SK-N-SH treated with all-trans-retinoic acid at 6 μM for 48 hours (cell line): ENCODE measurements around the gene CYRIA.

ENCODE experiments used
- ATAC-seq: fragments of 200-7000 bp; cut with Tn5 transposase; 3 replicates; pipeline ENCODE4 v1.9.1; 2020; ENCODE audit warnings: mild to moderate bottlenecking, moderate library complexity
- ARNTL ChIP-seq: fragments of 450-650 bp; formaldehyde crosslinking; IDR thresholded peaks from 2 replicates; pipeline ENCODE4 v1.5.0; 2020; ENCODE audit warnings: low read depth, mild to moderate bottlenecking, moderate library complexity, borderline replicate concordance
- BACH2 ChIP-seq: fragments of 250-450 bp; sonication (Bioruptor Pico); IDR thresholded peaks from 2 replicates; pipeline ENCODE4 v1.9.0; 2021; ENCODE audit warnings: mild to moderate bottlenecking, borderline replicate concordance
- CREB5 ChIP-seq: fragments of 250-450 bp; sonication (Bioruptor Pico); IDR thresholded peaks from 2 replicates; pipeline ENCODE4 v1.5.1; 2020; ENCODE audit warnings: low read depth, mild to moderate bottlenecking, moderate library complexity
- CSDC2 ChIP-seq: fragments of 250-450 bp; sonication (Bioruptor Pico); IDR thresholded peaks from 2 replicates; pipeline ENCODE4 v1.5.0; 2020; ENCODE audit warnings: mild to moderate bottlenecking, moderate library complexity
- CSRNP3 ChIP-seq: fragments of 250-450 bp; sonication (Bioruptor Pico); IDR thresholded peaks from 2 replicates; pipeline ENCODE4 v1.5.1; 2021; ENCODE audit warnings: mild to moderate bottlenecking, moderate library complexity
- ESRRG ChIP-seq: fragments of 250-450 bp; sonication (Bioruptor Pico); IDR thresholded peaks from 2 replicates; pipeline ENCODE4 v1.6.1; 2021; ENCODE audit warnings: mild to moderate bottlenecking
- GLIS3 ChIP-seq: fragments of 250-450 bp; sonication (Bioruptor Pico); IDR thresholded peaks from 2 replicates; pipeline ENCODE4 v1.5.0; 2020; ENCODE audit warnings: mild to moderate bottlenecking, moderate library complexity
- ISL1 ChIP-seq: fragments of 250-450 bp; sonication (Bioruptor Pico); IDR thresholded peaks from 2 replicates; pipeline ENCODE4 v2.1.2; 2022; ENCODE audit warnings: mild to moderate bottlenecking, moderate library complexity
- OSR1 ChIP-seq: fragments of 250-450 bp; sonication (Bioruptor Pico); IDR thresholded peaks from 2 replicates; pipeline ENCODE4 v1.8.0; 2022; ENCODE audit warnings: moderate library complexity, mild to moderate bottlenecking, inconsistent platforms
- PATZ1 ChIP-seq: fragments of 250-450 bp; sonication (Bioruptor Pico); IDR thresholded peaks from 2 replicates; pipeline ENCODE4 v1.8.0; 2020; ENCODE audit warnings: mild to moderate bottlenecking, moderate library complexity, borderline replicate concordance
- POU6F1 ChIP-seq: fragments of 250-450 bp; sonication (Bioruptor Pico); IDR thresholded peaks from 2 replicates; pipeline ENCODE4 v1.8.0; 2021; ENCODE audit warnings: low read depth, mild to moderate bottlenecking, moderate library complexity, borderline replicate concordance
- PPARA ChIP-seq: fragments of 250-450 bp; sonication (Bioruptor Pico); IDR thresholded peaks from 2 replicates; pipeline ENCODE4 v1.5.0; 2020; ENCODE audit warnings: mild to moderate bottlenecking, borderline replicate concordance
- RARB ChIP-seq: fragments of 250-450 bp; sonication (Bioruptor Pico); IDR thresholded peaks from 2 replicates; pipeline ENCODE4 v1.8.0; 2021; ENCODE audit warnings: mild to moderate bottlenecking, moderate library complexity
- SNAI2 ChIP-seq: fragments of 250-450 bp; sonication (Bioruptor Pico); IDR thresholded peaks from 2 replicates; pipeline ENCODE4 v1.5.0; 2020; ENCODE audit warnings: mild to moderate bottlenecking, moderate library complexity
- TCF4 ChIP-seq: fragments of 250-450 bp; sonication (Bioruptor Pico); IDR thresholded peaks from 2 replicates; pipeline ENCODE4 v1.8.0; 2021; ENCODE audit warnings: mild to moderate bottlenecking, moderate library complexity, borderline replicate concordance
- TOX ChIP-seq: fragments of 250-450 bp; sonication (Bioruptor Pico); IDR thresholded peaks from 2 replicates; pipeline ENCODE4 v1.8.0; 2021; ENCODE audit warnings: mild to moderate bottlenecking, moderate library complexity, borderline replicate concordance
- ZC3H10 ChIP-seq: fragments of 250-450 bp; sonication (Bioruptor Pico); IDR thresholded peaks from 2 replicates; pipeline ENCODE4 v1.5.1; 2021; ENCODE audit warnings: mild to moderate bottlenecking, moderate library complexity
- ZFP3 ChIP-seq: fragments of 250-450 bp; sonication (Bioruptor Pico); IDR thresholded peaks from 2 replicates; pipeline ENCODE4 v1.5.0; 2020; ENCODE audit warnings: mild to moderate bottlenecking, moderate library complexity
- ZFP30 ChIP-seq: fragments of 450-650 bp; formaldehyde crosslinking; IDR thresholded peaks from 2 replicates; pipeline ENCODE4 v1.5.0; 2022; ENCODE audit warnings: mild to moderate bottlenecking, moderate library complexity
- ZNF565 ChIP-seq: fragments of 450-650 bp; formaldehyde crosslinking; conservative IDR thresholded peaks from 2 replicates; pipeline ENCODE4 v1.5.0; 2020; ENCODE audit warnings: low read depth, mild to moderate bottlenecking, moderate library complexity
- ZNF70 ChIP-seq: fragments of 450-650 bp; formaldehyde crosslinking; IDR thresholded peaks from 2 replicates; pipeline ENCODE4 v1.5.0; 2020; ENCODE audit warnings: mild to moderate bottlenecking, moderate library complexity
- TF ChIP-seq, protein P1 (sequence below): fragments of 250-450 bp; sonication (Bioruptor Pico); IDR thresholded peaks from 2 replicates; pipeline ENCODE4 v1.5.0; 2020; ENCODE audit warnings: mild to moderate bottlenecking, moderate library complexity

Gene CYRIA

GRCh38 chr2:16623031-16623430, 42.6 kb downstream of the CYRIA start:
- no peak for ATAC-seq
- no peak for TF ChIP-seq ARNTL (CRISPR knock-in tag)
- TF ChIP-seq ISL1: no peak
- TF ChIP-seq CSRNP3 (CRISPR knock-in tag): no peak
- TF ChIP-seq RARB: no peak
- TF ChIP-seq GLIS3: no peak
- TF ChIP-seq OSR1 (CRISPR knock-in tag): no peak
- TF ChIP-seq BACH2 (CRISPR knock-in tag): no peak
- TF ChIP-seq ZC3H10 (CRISPR knock-in tag): no peak
- TF ChIP-seq CREB5 (CRISPR knock-in tag): no peak
- no peak for TF ChIP-seq CSDC2 (CRISPR knock-in tag)
- no peak for TF ChIP-seq POU6F1
- no peak for TF ChIP-seq ESRRG (CRISPR knock-in tag)
- no peak for TF ChIP-seq ZNF70 (CRISPR knock-in tag)
- TF ChIP-seq SNAI2 (CRISPR knock-in tag): no peak
- TF ChIP-seq, protein P1, sequence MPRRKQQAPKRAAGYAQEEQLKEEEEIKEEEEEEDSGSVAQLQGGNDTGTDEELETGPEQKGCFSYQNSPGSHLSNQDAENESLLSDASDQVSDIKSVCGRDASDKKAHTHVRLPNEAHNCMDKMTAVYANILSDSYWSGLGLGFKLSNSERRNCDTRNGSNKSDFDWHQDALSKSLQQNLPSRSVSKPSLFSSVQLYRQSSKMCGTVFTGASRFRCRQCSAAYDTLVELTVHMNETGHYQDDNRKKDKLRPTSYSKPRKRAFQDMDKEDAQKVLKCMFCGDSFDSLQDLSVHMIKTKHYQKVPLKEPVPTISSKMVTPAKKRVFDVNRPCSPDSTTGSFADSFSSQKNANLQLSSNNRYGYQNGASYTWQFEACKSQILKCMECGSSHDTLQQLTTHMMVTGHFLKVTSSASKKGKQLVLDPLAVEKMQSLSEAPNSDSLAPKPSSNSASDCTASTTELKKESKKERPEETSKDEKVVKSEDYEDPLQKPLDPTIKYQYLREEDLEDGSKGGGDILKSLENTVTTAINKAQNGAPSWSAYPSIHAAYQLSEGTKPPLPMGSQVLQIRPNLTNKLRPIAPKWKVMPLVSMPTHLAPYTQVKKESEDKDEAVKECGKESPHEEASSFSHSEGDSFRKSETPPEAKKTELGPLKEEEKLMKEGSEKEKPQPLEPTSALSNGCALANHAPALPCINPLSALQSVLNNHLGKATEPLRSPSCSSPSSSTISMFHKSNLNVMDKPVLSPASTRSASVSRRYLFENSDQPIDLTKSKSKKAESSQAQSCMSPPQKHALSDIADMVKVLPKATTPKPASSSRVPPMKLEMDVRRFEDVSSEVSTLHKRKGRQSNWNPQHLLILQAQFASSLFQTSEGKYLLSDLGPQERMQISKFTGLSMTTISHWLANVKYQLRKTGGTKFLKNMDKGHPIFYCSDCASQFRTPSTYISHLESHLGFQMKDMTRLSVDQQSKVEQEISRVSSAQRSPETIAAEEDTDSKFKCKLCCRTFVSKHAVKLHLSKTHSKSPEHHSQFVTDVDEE (CRISPR knock-in tag): no peak
- TF ChIP-seq PPARA: no peak
- no peak for TF ChIP-seq ZNF565 (CRISPR knock-in tag)
- TF ChIP-seq, all 23 proteins: peak for 0

- ATAC-seq: no peak
- TF ChIP-seq BACH2 (CRISPR knock-in tag): no peak
- TF ChIP-seq ESRRG (CRISPR knock-in tag): no peak
- TF ChIP-seq, all 23 proteins: peak for 0
Measured at GRCh38 chr2:16622399-16622968, 43.1 kb downstream of the CYRIA start.

DNA sequence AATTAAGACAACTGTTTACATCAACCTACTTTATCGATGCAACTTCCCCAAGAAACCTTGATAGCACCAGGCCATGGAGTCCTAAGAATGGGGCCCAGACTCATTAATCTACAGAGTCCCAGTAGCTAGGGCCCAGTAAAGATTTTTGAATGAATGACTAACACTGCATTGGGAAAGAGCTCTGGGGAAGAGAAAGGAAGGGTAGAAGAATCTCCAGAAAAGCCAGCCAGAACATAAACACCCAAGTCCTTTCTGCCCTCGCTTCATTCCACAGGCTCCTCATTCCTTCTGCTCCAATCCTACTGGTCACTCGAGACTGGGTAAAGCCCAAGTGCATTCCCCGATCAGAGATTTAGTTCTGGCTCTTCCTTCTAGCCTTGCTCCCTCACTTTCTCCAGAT, 44.3 kb downstream of the CYRIA start:
- no peak for ATAC-seq
- TF ChIP-seq CSDC2 (CRISPR knock-in tag): no peak
- no peak for TF ChIP-seq ARNTL (CRISPR knock-in tag)
- TF ChIP-seq PATZ1: no peak
- no peak for TF ChIP-seq OSR1 (CRISPR knock-in tag)
- TF ChIP-seq TOX (CRISPR knock-in tag): no peak
- no peak for TF ChIP-seq ZFP30 (CRISPR knock-in tag)
- no peak for TF ChIP-seq ESRRG (CRISPR knock-in tag)
- no peak for TF ChIP-seq ZFP3 (CRISPR knock-in tag)
- no peak for TF ChIP-seq CSRNP3 (CRISPR knock-in tag)
- TF ChIP-seq, protein P1 (CRISPR knock-in tag): no peak
- no peak for TF ChIP-seq ZC3H10 (CRISPR knock-in tag)
- TF ChIP-seq RARB: no peak
- no peak for TF ChIP-seq ZNF70 (CRISPR knock-in tag)
- no peak for TF ChIP-seq TCF4 (CRISPR knock-in tag)
- no peak for TF ChIP-seq CREB5 (CRISPR knock-in tag)
- TF ChIP-seq BACH2 (CRISPR knock-in tag): no peak
- TF ChIP-seq ISL1: no peak
- TF ChIP-seq GLIS3: no peak
